Neural crest cell (in vitro differentiated cells): Measurements from ENCODE around the gene FBRSL1. TPM values are rescaled to one million over a fixed set of nuclear protein-coding genes. Genes with fewer than 3 reads are reported as not detected.

Source experiments
- DNase-seq: peaks from one replicate; pipeline ENCODE4 v3.0.0; 2021; ENCODE audit warnings: low read depth, mixed read lengths, low spot score
- H3K27ac Mint-ChIP-seq: one replicate; pipeline ENCODE4 v1.8.0; 2021; ENCODE audit warnings: mild to moderate bottlenecking, mixed read lengths; ENCODE audit not compliant: unreplicated experiment
- H3K27me3 Mint-ChIP-seq: 2 replicates; pipeline ENCODE4 v1.8.0; 2021; ENCODE audit warnings: low read depth, mild to moderate bottlenecking, mixed read lengths
- H3K36me3 Mint-ChIP-seq: 2 replicates; pipeline ENCODE4 v1.8.0; 2021; ENCODE audit warnings: low read depth, mild to moderate bottlenecking, mixed read lengths
- H3K4me1 Mint-ChIP-seq: 2 replicates; pipeline ENCODE4 v1.8.0; 2021; ENCODE audit warnings: mixed read lengths
- H3K4me3 Mint-ChIP-seq: one replicate; pipeline ENCODE4 v1.8.0; 2021; ENCODE audit warnings: mild to moderate bottlenecking, mixed read lengths
- H3K9me3 Mint-ChIP-seq: 2 replicates; pipeline ENCODE4 v1.8.0; 2021; ENCODE audit warnings: mixed read lengths
- CTCF ChIP-seq: fragments of 200-600 bp; sonication (generic); conservative IDR thresholded peaks from 2 replicates; pipeline ENCODE4 v1.5.0; 2021; ENCODE audit warnings: antibody characterized with exemption, mild to moderate bottlenecking
- total RNA-seq: library from RNA; stranded (reverse); gene quantifications from 2 replicates; pipeline ENCODE4 v1.2.1, GENCODE V29; 2021

Gene FBRSL1
- total RNA-seq, 1 donor from 2014 or later, result 118 TPM

GRCh38 chr12:132505105-132505851, 15.3 kb downstream of the FBRSL1 start:
- Mint-ChIP-seq H3K27ac (no peak overlapping the region), H3K4me3 (no peak overlapping the region), H3K27me3 (no peaks in the 10 kb centered on the region), H3K4me1 (peaks cover 21% of the 10 kb centered on the region), H3K36me3 (no peaks in the 10 kb centered on the region), H3K9me3 (no peaks in the 10 kb centered on the region)
- no peak for DNase-seq
- no peak for TF ChIP-seq CTCF

DNA sequence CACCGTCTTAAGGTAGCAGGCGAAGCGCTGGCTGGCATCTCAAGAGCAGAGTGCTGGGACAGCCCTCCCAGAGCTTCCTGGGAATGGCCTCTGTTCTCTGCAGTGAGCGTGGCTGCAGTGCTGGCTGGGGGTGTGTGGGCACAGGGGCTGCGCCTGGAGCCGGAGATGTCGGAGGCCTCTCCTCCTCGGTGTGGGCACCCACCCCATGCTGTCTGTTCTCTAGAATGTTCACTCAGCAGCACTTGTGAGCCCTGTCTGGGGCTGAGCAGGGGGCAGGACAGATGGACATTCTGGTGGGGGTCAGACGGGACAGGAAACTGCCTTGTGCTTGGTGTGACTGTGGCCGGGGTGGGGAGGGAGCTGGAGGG, 15.9 kb downstream of the FBRSL1 start:
- Mint-ChIP-seq H3K4me1 (peaks cover 21% of the 10 kb centered on the region), H3K27me3 (no peaks in the 10 kb centered on the region), H3K36me3 (no peaks in the 10 kb centered on the region), H3K27ac (no peak overlapping the region), H3K4me3 (no peak overlapping the region), H3K9me3 (no peaks in the 10 kb centered on the region)
- no peak for TF ChIP-seq CTCF
- DNase-seq, result no peak

GRCh38 chr12:132506328-132507160, 16.6 kb downstream of the FBRSL1 start:
- peak overlapping the region; percentile 94 for H3K27ac Mint-ChIP-seq
- H3K36me3 Mint-ChIP-seq, result no peaks in the 10 kb centered on the region
- H3K9me3 Mint-ChIP-seq, result no peaks in the 10 kb centered on the region
- no peaks in the 10 kb centered on the region for H3K27me3 Mint-ChIP-seq
- peaks cover 21% of the 10 kb centered on the region for H3K4me1 Mint-ChIP-seq
- TF ChIP-seq CTCF, result no peak
- peak overlapping the region; percentile 49 for H3K4me3 Mint-ChIP-seq
- peak; percentile 52 for DNase-seq

GRCh38 chr12:132507161-132507538, 17.2 kb downstream of the FBRSL1 start:
- DNase-seq, result no peak
- Mint-ChIP-seq H3K9me3 (no peaks in the 10 kb centered on the region), H3K27ac (no peak overlapping the region), H3K4me1 (peaks cover 21% of the 10 kb centered on the region), H3K36me3 (no peaks in the 10 kb centered on the region), H3K4me3 (no peak overlapping the region), H3K27me3 (no peaks in the 10 kb centered on the region)
- TF ChIP-seq CTCF, result no peak

DNA sequence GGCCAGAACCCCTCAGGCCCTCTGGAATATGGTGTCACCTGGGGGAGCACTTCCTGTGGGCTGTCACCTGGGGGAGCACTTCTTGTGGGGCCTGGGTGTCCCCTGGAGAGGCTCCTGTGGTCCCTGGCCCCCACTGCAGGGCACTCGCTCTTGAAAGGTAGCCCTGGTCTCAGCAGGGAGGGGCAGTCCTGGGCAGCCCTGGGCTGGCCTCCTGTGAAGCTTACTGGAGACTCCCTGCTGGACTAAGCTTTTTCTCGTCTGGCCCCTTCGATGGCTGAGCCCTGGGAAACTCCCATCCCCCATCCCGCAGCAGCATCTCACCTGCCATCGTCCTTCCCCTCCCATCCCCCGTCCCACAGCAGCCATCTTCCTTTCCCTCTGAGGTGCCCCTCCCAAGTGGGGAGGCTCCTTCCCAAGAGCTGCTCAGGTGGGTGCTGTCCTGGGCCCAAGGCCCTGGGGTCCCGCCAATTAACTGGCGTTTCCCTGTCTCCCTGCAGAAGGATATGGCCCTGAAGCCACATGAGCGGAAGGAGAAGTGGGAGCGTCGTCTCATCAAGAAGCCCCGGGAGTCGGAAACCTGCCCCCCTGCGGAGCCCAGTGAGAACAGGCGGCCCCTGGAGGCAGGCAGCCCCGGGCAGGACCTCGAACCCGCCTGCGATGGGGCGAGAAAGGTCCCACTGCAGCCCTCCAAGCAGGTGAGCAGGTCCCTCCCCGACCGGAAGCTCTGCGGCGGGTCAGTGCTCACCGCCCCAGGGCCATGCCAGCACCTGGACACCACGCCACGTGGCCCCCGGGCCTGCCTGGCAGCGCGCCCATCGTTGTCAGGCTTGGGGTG, 17.9 kb downstream of the FBRSL1 start:
- no peak for DNase-seq
- Mint-ChIP-seq H3K27ac (no peak overlapping the region), H3K4me1 (peaks cover 21% of the 10 kb centered on the region), H3K27me3 (no peaks in the 10 kb centered on the region), H3K36me3 (no peaks in the 10 kb centered on the region), H3K9me3 (no peaks in the 10 kb centered on the region), H3K4me3 (no peak overlapping the region)
- no peak for TF ChIP-seq CTCF
